GM19463 (cell line): ENCODE results near the gene TRRAP.

ENCODE experiments used
- ATAC-seq: cut with Tn5 transposase; IDR thresholded peaks from one replicate; pipeline ENCODE4 v1.9.1; 2021; ENCODE audit warnings: mild to moderate bottlenecking, moderate library complexity; ENCODE audit not compliant: unreplicated experiment

The TRRAP gene

DNA sequence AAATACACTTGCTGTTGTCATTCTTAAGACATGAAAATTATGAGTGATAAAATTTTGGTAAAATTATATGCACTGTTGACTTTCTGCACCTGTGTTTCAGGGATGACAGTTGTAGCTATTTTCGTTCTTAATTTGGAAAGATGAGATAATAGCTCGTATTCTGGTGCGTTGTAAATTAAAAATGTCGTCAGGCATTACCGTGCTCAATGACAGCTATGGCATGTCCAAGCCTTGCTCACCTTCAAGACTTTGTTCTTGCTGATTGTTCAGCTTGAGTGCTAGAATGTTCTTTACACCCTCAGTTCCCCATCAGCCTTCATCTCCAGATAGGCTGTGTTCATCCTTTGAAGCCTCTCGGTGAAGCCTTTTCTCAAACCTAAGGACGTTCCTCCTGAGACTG is 21.5 kb downstream of the TRRAP start:
- no peak for ATAC-seq

DNA sequence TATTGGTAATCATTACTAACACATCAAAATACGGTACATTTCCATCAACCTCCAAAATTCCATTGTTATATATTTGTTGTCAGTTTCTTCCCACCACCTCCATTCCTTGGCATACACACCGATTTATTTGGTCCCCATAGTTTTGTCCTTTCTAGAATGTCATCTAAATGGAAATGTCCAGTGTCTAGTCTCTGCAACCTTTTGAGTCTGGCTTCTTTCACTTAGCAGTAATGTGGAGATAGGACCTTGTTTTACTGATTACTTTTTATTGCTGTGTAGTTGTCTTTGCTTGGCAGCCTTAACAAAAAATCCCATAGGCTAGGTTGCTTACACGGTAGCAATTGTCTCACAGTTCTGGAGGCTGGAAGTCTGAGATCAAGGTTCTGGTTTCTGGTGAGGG is 22.5 kb downstream of the TRRAP start:
- no peak for ATAC-seq

DNA sequence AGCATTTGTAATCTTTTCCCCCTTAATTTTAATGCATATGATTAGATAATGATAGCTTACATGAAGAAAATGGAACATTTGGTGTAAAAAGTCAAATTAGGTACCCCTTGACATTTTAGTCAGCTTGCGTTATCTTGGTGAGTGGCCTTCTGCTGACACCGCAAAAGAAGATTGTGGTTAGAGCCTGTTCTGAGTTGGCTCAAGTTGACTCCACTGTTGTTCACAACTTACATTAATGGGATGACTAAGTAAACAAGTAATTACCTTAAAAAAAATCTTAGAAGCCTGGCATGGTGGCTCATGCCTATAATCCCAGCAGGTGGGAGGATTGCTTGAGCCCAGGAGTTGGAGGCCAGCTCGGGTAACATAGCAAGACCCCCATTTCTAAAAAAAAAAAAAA is 24.2 kb downstream of the TRRAP start:
- no peak for ATAC-seq

DNA sequence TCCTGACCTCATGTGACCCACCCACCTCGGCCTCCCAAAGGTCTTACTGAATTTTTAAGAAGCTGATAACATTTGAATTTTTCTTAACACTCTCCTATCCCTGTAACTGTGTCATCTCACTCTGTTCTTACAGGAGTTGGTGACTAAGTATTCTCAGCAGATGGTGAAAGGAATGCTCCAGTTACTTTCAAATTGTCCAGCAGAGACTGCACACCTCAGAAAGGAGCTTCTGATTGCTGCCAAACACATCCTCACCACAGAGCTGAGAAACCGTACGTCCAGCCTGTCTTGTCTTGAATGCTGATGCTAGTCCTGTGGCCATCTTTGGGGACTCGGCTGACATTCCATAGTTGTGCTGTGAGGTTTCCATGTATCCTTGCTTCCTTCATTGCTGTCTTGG is 24.9 kb downstream of the TRRAP start:
- ATAC-seq, result no peak

DNA sequence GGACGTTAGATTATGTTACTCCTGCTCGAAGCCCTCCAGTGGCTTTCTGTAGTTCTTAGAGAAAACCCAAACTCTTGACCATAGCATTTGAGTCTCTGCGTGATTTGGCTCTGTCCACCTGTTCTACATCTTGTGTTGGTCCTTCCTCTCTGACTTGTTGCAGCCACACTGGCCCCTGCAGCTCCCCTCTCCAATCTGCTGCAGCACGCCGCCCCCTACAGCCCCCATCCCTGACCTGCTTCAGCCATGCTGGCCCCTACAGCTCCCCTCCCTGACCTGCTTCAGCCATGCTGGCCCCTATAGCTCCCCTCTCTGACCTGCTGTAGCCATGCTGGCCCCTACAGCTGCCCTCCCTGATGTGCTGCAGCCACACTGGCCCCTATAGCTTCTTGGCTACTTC is 29.2 kb downstream of the TRRAP start:
- ATAC-seq, result no peak

DNA sequence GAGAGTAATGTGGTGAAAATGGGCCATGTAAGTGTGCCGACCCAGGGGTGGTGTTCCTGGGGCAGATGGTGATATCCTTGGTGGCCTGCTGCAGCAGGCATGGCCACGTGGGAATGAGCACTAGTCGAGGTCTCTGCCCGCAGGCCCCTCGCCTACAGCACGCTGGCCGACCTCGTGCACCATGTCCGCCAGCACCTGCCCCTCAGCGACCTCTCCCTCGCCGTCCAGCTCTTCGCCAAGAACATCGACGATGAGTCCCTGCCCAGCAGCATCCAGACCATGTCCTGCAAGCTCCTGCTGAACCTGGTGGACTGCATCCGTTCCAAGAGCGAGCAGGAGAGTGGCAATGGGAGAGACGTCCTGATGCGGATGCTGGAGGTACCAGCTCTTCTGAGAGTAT is 30.3 kb downstream of the TRRAP start:
- no peak for ATAC-seq

DNA sequence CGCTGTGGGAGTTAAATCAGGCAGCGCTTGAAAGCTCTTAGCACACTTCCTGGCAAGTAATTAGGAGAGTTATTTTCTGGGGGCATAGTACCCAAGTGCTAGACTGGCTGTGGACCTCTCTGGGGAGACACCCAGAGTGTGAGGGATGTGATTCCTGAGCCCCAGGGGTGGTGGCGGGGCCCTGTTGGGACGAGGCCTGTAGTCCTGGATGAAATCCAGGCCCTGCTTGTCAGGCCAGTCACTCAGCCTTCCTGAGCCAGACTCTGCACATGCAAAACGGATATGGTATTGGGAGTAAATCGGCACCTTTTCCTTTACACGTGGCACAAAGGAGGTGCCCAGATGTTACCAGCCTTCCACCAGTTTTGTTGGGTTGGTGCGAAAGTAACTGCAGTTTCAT is 31.2 kb downstream of the TRRAP start:
- no peak for ATAC-seq

DNA sequence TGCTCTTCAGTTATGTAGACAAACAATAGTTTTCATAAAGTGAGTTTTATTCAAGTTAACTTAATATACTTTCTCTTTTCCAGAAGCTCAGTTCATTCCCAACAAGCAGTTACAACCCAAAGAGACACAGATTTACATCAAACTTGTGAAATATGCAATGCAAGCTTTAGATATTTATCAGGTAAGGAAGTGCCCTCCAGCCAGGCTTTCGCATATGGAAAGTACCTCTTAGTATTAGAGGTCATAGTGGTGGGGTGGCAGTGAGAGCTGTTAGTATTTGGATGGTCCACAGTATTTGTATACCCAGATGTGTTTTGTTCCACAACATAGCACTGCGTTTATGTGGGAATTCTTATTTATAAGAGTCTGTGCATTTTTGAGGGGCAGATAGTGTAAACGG is 32.1 kb downstream of the TRRAP start:
- no peak for ATAC-seq

DNA sequence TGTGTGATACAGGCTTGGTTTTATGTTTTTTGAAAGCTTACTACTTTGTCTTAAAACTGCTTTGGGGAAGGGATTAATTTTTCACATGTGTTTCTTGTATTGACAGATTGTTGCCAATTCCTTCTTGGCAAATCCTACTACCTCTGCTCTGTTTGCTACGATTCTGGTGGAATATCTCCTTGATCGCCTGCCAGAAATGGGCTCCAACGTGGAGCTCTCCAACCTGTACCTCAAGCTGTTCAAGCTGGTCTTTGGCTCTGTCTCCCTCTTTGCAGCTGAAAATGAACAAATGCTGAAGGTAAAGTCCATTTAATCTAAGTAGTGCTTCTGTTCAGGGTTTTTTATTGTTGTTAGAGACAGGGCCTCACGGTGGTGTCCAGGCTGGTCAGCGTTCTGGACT is 33.6 kb downstream of the TRRAP start:
- ATAC-seq, result no peak

DNA sequence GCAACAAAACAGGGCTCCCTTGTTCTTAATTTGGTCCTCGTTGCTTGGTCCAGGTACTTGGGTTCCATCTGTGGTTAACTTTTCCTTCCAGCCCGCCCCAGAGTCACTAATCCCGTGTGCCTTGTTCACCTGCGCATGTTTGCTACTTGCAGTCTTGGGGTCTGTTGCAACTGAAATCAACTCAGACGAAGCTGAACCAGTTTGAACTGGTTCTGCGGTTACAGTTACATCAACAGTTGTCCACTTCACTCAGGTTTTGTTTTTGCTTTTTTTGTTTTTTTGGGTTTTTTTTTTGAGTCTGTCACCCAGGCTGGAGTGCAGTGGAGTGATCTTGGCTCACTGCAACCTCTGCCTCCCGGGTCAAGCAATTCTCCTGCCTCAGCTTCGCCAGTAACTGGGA is 34.7 kb downstream of the TRRAP start:
- no peak for ATAC-seq

DNA sequence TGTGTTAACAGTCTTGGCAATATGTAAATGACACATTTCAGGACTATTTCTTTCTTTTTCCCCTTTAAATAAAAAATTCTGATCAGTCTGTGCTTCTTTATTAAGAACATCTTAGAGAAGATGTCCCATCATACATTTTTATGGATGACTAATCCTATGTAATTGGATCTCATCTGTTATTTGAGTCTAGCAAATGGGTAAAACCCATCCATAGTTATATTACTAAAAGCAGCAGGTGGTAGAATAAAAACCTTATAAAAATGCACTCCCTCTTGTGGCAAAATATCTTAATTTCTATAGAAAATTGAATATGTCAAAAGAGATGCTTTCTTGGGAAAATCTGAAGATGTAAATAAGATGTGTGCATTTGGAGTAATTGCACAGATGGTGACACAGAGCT is 35.3 kb downstream of the TRRAP start:
- no peak for ATAC-seq

DNA sequence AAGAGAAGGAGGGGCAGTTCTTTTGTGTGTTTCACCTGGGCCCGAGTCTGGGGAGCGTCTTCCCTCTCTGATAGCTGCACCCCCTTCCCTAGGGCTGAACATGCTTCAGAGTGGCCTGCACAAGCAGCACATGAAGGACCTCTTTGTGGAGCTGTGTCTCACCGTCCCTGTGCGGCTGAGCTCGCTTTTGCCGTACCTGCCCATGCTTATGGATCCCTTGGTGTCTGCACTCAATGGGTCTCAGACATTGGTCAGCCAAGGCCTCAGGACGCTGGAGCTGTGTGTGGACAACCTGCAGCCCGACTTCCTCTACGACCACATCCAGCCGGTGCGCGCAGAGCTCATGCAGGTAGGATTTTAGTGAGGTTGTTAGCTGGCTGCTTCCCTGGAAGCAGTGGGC is 39.0 kb downstream of the TRRAP start:
- no peak for ATAC-seq

DNA sequence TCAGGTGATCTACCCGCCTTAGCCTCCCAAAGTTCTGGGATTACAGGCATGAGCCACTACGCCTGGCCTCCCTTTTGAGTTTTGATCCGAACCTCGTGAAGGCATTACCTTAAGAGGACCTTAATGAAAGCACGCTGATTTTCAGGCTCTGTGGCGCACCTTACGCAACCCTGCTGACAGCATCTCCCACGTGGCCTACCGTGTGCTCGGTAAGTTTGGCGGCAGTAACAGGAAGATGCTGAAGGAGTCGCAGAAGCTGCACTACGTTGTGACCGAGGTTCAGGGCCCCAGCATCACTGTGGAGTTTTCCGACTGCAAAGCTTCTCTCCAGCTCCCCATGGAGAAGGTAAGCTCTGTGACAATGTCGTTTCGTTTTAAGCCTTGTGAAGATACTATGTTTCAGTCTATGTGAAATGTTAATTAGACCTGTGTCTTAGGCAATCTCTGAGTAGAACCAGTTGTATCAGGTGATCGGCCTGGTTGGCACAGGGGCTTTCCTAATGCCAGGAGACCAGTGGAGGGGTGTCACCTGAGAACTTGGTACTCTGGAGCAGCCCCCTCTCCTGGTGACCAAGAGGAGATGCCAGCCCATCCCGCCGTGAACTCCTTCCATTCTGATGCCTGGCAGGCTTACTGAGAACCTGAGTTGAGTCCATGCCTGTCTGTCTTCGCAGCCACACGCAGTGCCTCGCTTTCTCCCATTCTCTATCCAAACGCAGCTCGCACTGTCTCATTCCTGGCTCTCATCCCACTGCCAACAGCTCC is 43.5 kb downstream of the TRRAP start:
- ATAC-seq, result no peak

DNA sequence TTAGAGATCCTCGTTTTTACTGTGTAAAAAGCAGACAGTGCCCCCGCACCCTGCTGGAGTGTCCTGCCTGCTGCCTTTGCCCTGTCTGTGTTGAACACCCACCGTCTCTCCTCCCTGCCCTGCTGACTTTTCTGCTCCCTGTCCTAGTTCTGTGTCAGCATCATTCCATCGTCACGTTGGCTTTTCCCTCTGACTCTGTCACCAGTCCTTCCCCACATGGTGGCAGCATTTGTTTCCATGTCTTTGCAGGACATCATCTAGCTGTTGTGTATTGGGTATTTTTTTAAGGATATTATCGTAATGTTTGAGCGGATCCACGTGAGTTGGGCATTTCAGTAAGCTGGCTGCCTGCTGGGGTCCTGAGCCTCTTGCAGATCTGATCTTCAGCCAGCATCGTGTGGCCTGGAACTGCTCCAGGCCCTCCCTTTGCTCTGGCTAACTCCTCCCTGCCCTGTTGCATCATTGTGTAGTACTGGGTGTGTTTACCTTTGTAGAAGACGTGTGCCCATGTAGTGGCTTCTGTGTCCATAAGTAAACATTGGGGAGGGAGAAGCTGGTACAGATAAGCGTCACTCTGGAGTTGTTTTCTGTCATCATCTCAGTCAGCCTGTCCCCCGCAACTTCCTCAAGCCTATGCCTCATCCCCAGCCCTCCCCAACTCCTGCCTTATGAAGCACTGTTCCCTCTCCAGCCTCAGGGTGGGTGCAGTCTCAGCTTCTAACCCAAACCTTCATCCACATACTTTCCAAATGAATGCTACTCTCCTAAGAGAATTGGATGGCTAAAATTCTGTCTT is 44.3 kb downstream of the TRRAP start:
- ATAC-seq, result no peak

DNA sequence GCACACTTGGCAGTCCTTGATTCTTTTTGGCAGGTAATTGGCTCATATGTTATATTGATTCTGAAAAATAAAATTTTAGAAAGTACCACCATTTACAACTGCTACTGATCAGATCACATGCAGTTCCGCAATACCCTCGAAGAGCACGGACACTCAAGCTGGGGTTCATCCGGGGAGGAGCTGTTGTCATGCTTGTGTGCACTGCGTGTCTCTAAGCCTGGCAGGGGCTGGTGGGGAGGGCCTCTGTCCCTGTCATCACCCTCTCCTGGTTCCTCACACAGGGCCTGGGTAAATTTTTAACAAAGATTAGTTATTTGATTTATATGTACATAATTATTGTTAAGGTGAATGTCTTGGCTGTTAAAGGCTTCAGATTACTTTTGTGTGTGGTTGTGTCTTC is 45.2 kb downstream of the TRRAP start:
- ATAC-seq, result no peak

DNA sequence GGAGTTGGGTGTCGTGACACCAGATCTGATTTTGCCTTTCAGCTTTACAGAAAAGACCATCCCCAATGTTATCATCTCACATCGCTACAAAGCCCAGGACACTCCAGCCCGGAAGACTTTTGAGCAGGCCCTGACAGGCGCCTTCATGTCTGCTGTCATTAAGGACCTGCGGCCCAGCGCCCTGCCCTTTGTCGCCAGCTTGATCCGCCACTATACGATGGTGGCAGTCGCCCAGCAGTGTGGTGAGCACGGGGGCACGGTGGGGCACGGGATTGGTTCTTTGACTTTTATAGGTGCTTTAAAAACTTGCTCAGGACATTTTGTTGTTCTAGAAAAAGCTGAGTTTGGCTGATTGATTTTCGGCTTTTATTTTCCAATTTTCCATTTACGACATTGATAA is 48.8 kb downstream of the TRRAP start:
- no peak for ATAC-seq

DNA sequence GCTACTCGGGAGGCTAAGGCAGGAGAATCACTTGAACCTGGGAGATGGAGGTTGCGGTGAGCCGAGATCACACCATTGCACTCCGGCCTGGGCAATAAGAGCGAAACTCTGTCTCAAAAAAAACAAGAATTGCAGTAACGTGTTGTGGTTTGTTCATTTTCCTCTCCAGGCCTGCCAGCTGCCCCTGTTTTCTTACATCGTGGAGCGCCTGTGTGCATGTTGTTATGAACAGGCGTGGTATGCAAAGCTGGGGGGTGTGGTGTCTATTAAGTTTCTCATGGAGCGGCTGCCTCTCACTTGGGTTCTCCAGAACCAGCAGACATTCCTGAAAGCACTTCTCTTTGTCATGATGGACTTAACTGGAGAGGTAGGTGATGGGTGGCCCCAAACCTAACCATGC is 52.1 kb downstream of the TRRAP start:
- peak; percentile 49 for ATAC-seq

DNA sequence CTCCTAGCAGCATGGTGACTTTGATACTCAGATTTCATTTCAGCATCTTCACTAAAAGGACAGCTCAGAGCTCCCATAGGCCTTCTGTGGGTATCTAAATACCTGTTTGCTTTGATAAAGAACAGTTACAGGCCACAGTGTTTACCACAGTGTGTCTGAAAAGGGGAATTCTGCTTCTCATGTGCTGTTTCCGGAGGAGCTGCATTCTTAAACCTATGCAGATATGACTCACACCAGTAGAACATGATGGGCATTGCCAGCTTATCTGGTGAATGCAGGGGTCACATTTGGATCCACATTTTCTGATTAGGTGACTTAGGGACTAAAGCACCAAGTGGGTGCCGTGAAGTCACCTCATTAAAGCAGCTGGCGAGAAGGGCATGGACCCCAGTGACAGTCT is 52.6 kb downstream of the TRRAP start:
- ATAC-seq, result peak; percentile 94

DNA sequence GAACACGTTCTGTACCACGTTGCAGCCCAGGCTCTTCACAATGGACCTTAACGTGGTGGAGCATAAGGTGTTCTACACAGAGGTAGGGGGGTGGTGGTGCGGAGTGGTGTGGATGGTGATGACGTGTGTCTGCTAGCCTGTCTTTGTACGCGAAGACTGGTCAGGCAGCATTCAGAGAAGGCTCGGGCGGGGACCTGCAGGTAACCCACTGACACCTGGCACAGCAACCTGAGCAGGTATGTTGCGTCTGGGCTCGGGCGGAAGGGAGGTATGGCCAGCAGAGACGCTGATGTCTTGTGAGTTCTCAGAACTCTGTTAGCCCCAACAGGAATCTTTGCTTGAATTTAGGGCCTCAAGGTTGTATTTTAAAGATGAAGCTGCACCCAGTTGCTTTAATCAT is 55.0 kb downstream of the TRRAP start:
- ATAC-seq, result no peak

DNA sequence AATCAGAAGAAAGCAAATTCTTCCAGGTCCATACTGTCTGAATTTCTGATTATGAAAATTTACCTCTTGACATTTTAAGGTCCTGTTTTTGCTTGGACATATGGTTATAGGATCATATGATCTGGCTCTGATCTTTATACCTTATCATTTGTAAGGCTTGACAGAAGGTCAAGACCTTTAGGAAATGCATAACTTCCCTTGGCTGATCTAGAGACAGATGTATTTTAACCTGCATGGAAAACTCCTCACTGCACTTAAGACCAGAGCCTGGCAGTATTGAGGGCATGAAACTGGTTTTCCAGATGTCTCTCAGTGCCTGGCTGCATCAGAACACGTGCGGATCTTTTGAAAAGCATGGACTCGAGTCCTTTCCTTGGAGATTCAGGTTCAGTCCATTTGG is 55.9 kb downstream of the TRRAP start:
- no peak for ATAC-seq

DNA sequence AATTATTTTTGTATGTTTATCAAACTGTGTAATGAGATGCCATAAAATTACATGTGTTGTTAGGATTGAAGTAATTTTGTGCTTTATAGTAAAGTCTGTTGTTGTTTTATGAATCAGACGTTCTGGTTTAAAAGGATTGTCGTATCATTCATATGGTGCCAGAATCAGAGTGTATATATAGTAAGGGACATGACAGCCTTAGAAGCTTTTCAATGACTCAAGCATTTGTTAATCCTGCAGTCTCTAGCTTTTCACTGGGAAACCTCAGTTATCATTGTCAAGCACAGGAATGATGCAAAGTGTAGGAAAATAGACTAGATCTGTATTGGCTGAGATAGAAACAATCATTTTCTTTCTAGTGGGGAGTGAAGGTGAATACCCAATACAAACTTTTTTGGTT is 57.5 kb downstream of the TRRAP start:
- ATAC-seq, result no peak

DNA sequence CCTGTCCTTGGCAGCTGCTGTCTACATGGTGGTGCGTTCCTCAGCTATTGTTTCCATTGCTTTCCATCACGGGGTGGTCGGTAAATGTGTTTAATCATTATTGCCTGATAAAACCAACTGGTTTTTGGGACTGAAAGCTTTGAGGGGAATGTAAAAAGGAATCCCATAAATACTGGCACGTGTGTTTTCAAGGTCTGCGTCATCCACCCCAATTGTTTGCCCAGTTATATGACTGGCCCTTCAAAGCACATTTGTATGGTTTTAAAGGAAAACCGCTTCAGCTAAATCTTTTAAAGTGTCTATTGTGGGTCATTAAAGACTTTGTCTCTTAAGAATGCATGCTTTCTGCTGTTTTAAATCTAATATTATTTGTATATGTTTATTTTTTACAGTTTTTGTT is 65.0 kb downstream of the TRRAP start:
- ATAC-seq, result no peak

DNA sequence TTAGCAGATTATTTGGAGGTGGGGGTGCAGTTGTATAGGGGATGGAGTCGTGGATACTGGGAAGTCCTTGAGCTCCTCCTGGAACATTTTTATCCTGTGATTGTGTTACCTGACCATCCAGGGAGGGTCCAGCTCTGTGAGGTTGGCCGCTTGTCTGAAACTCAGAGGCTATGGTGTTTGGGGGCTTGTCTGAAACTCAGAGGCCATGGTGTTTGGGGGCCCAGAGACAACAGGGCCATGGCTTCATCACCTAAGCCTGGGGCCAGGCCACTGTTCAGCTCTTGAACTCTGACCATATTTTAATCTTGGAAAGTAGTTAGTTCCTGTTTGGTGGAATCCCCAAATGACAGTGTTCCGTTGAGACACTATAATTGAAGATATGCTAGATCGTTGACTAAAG is 66.1 kb downstream of the TRRAP start:
- ATAC-seq, result no peak
